ENCODE data around the gene ATP8A2. TPM values are rescaled to one million over a fixed set of nuclear protein-coding genes. Genes with fewer than 3 reads are reported as not detected.
"Not testable (repeated sequence)": the region's sequence is repeated elsewhere in the genome, so short reads cannot be mapped to it uniquely, and the experiment has no call there.

ATP8A2 gene
- total RNA-seq, 4 donors from 2014 or later: 0.13 to 0.24 (median 0.20) TPM

GRCh38 chr13:25768838-25769237 is 397.1 kb downstream of the ATP8A2 start:
- no peaks in the 10 kb centered on the region for H3K27me3 ChIP-seq
- TF ChIP-seq POLR2AphosphoS5 (IDR thresholded peaks at IDR 0.05) (no peak), CTCF (IDR thresholded peaks at IDR 0.05) (no peak), EP300 (IDR thresholded peaks at IDR 0.05) (no peak), POLR2A (IDR thresholded peaks at IDR 0.05) (no peak)
- no peak overlapping the region for H3K27ac ChIP-seq
- no peaks in the 10 kb centered on the region for H3K4me1 ChIP-seq
- no peaks in the 10 kb centered on the region for H3K9me3 ChIP-seq
- WGBS: 65% methylated on average over 11 of the region's 13 CpGs
- H3K36me3 ChIP-seq: no peaks in the 10 kb centered on the region
- H3K4me3 ChIP-seq: no peak overlapping the region
- DNase-seq (ENCODE audit: low spot score in 2 of 2): no peak

DNA sequence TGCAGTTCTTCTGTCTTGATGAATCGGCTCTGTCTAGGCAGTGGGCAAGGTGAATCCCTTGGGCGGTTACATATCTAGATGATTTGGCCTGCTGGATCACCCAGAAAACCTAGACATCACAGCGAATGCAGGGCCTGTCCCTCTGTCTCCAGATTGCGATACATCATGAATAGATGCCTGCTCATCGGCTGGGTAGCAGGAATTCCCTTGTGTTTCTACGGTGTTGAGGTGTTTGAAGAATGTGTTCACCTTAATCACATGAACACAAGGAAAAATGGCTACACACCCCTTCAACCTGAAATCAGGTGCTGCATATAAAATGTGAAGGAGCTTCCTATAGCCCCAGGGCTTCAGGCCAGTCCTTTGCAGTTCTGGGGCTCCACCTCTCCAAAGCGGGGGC is 398.8 kb downstream of the ATP8A2 start:
- Histone ChIP-seq H3K27ac (no peak overlapping the region), H3K4me3 (no peak overlapping the region), H3K9me3 (no peaks in the 10 kb centered on the region), H3K36me3 (no peaks in the 10 kb centered on the region), H3K27me3 (no peaks in the 10 kb centered on the region), H3K4me1 (no peaks in the 10 kb centered on the region)
- TF ChIP-seq POLR2A (IDR thresholded peaks at IDR 0.05): no peak
- 85% methylated on average over 7 of the region's 7 CpGs for WGBS
- no peak for DNase-seq (ENCODE audit: low spot score in 2 of 2)

GRCh38 chr13:25771202-25771601 is 399.4 kb downstream of the ATP8A2 start:
- WGBS: 47% methylated on average over 5 of the region's 5 CpGs
- Histone ChIP-seq H3K27ac (no peak overlapping the region), H3K4me1 (no peaks in the 10 kb centered on the region), H3K27me3 (no peaks in the 10 kb centered on the region), H3K9me3 (no peaks in the 10 kb centered on the region), H3K4me3 (no peak overlapping the region), H3K36me3 (no peaks in the 10 kb centered on the region)
- no peak for DNase-seq (ENCODE audit: low spot score in 2 of 2)
- TF ChIP-seq EP300 (IDR thresholded peaks at IDR 0.05) (no peak), CTCF (IDR thresholded peaks at IDR 0.05) (no peak)

GRCh38 chr13:25771641-25772478 is 400.1 kb downstream of the ATP8A2 start:
- 57% methylated on average over 12 of the region's 13 CpGs for WGBS
- H3K36me3 ChIP-seq: no peaks in the 10 kb centered on the region
- H3K4me1 ChIP-seq: no peaks in the 10 kb centered on the region
- DNase-seq (ENCODE audit: low spot score in 2 of 2): no peak
- no peak overlapping the region for H3K4me3 ChIP-seq
- no peaks in the 10 kb centered on the region for H3K27me3 ChIP-seq
- no peaks in the 10 kb centered on the region for H3K9me3 ChIP-seq
- TF ChIP-seq POLR2AphosphoS5 (IDR thresholded peaks at IDR 0.05): no peak
- no peak for TF ChIP-seq EP300 (IDR thresholded peaks at IDR 0.05)
- TF ChIP-seq CTCF (IDR thresholded peaks at IDR 0.05): no peak
- TF ChIP-seq POLR2A (IDR thresholded peaks at IDR 0.05): no peak
- no peak overlapping the region for H3K27ac ChIP-seq

DNA sequence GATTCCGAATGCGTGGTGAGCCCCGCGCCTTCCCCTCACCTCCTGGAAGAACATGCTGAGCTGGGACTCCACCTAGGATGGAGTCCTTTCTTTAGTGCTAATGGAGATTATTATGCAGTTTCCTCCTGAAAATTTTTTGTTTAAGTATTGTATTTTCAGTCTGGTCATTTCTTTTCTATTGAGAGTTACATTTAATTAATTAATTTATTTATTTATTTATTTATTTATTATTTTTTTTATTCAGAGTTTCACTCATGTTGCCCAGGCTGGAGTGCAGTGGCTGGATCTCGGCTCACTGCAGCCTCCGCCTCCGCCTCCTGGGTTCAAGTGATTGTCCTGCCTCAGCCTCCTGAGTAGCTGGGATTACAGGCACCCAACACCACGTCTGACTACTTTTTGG is 400.8 kb downstream of the ATP8A2 start:
- H3K4me1 ChIP-seq; H3K9me3 ChIP-seq; H3K27ac ChIP-seq; H3K4me3 ChIP-seq; H3K27me3 ChIP-seq; DNase-seq (ENCODE audit: low spot score in 2 of 2); H3K36me3 ChIP-seq: not testable (repeated sequence)
- WGBS: 97% methylated on average over 8 of the region's 8 CpGs

- H3K4me3 ChIP-seq; H3K36me3 ChIP-seq; H3K27me3 ChIP-seq; H3K9me3 ChIP-seq; H3K27ac ChIP-seq; H3K4me1 ChIP-seq; DNase-seq (ENCODE audit: low spot score in 2 of 2): not testable (repeated sequence)
- 93% methylated on average over 1 of the region's 1 CpG for WGBS
These were observed 402.3 kb downstream of the ATP8A2 start for GRCh38 chr13:25774056-25774455.

DNA sequence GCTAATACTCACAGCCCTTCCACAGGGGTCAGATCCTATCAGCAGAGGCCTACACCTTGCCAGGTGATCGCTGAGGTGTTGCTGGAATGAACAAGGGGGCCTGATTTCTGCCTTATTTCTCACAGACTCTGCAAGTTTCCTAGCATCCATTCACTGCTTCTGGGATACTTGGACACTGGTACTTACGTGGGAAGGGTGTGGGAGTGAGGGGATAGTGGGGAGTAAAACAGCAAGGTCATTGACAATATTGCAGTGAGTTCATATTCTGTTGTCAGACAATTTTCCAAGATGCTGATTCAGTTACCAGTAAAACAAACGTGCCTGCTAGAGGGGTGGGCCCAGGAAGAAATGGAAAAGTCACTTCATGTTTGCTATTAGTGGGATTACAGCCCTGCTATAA is 403.5 kb downstream of the ATP8A2 start:
- 78% methylated on average over 3 of the region's 3 CpGs for WGBS
- no peaks in the 10 kb centered on the region for H3K9me3 ChIP-seq
- no peaks in the 10 kb centered on the region for H3K4me1 ChIP-seq
- no peaks in the 10 kb centered on the region for H3K36me3 ChIP-seq
- H3K27ac ChIP-seq: no peak overlapping the region
- H3K27me3 ChIP-seq: no peaks in the 10 kb centered on the region
- H3K4me3 ChIP-seq: no peak overlapping the region
- DNase-seq (ENCODE audit: low spot score in 2 of 2): no peak
- TF ChIP-seq CTCF (IDR thresholded peaks at IDR 0.05) (no peak), POLR2A (IDR thresholded peaks at IDR 0.05) (no peak), EP300 (IDR thresholded peaks at IDR 0.05) (no peak), POLR2AphosphoS5 (IDR thresholded peaks at IDR 0.05) (no peak)
